HG03175 (cell line): ENCODE measurements around the gene METTL14.

Source experiments
- ATAC-seq: cut with Tn5 transposase; IDR thresholded peaks from one replicate; pipeline ENCODE4 v1.9.1; 2021; ENCODE audit warnings: mild to moderate bottlenecking, moderate library complexity; ENCODE audit not compliant: unreplicated experiment

Gene METTL14

GRCh38 chr4:118756958-118757357 lies 71.8 kb downstream of the METTL14 start:
- no peak for ATAC-seq

- ATAC-seq, result no peak
Observed at GRCh38 chr4:118757761-118758251, 72.6 kb downstream of the METTL14 start.

- no peak for ATAC-seq
Observed at GRCh38 chr4:118758293-118758692, 73.1 kb downstream of the METTL14 start.

GRCh38 chr4:118759481-118759880 lies 74.3 kb downstream of the METTL14 start:
- no peak for ATAC-seq

- peak; percentile 37 for ATAC-seq
Observed at GRCh38 chr4:118760092-118760491, 74.9 kb downstream of the METTL14 start.

GRCh38 chr4:118760493-118760892 lies 75.3 kb downstream of the METTL14 start:
- ATAC-seq, result peak; percentile 99

GRCh38 chr4:118761397-118762016 lies 76.3 kb downstream of the METTL14 start:
- ATAC-seq, result no peak

- no peak for ATAC-seq
Observed at GRCh38 chr4:118762155-118762554, 77.0 kb downstream of the METTL14 start.

GRCh38 chr4:118762730-118763477 lies 77.7 kb downstream of the METTL14 start:
- ATAC-seq, result no peak
